Activated naive CD4-positive, alpha-beta T cell treated with anti-CD3 and anti-CD28 coated beads, Interleukin-2, amount 10 ng/mL, durations not matched to agents 7 days and 5 days (primary cell): ENCODE measurements around the gene CCT6A.
"Not testable (repeated sequence)": the region's sequence is repeated elsewhere in the genome, so short reads cannot be mapped to it uniquely, and the experiment has no call there.

ENCODE experiments used
- CTCF ChIA-PET: fragments of 350-600 bp; sonication (Branson Sonifier 250); formaldehyde crosslinking; loops from one replicate; lab custom pipeline; 2021; ENCODE audit warnings: antibody characterized with exemption; lab: Charles Lee
- DNase-seq: peaks from one replicate; pipeline ENCODE4 v3.0.0-alpha.2; 2020
- H3K27ac Mint-ChIP-seq: one replicate; pipeline ENCODE4 v1.8.0; 2021; ENCODE audit warnings: mild to moderate bottlenecking, moderate library complexity, mixed read lengths
- H3K27me3 Mint-ChIP-seq: one replicate; pipeline ENCODE4 v1.8.0; 2021; ENCODE audit warnings: mild to moderate bottlenecking, mixed read lengths
- H3K36me3 Mint-ChIP-seq: one replicate; pipeline ENCODE4 v1.8.0; 2021; ENCODE audit warnings: mixed read lengths
- H3K4me1 Mint-ChIP-seq: one replicate; pipeline ENCODE4 v1.8.0; 2021; ENCODE audit warnings: mixed read lengths
- H3K4me3 Mint-ChIP-seq: one replicate; pipeline ENCODE4 v1.8.0; 2021; ENCODE audit warnings: mild to moderate bottlenecking, moderate library complexity, mixed read lengths
- H3K9me3 Mint-ChIP-seq: one replicate; pipeline ENCODE4 v1.8.0; 2021; ENCODE audit warnings: mixed read lengths

The CCT6A gene

GRCh38 chr7:56066376-56066775, 14.8 kb downstream of the CCT6A start:
- CTCF ChIA-PET, result interaction anchor here (1.0 to 2.5 kb wide), 2 partner anchors 8 to 32 kb away, joined by 4 to 14 read pairs; no protein-coding TSS in a partner anchor
- H3K4me3 Mint-ChIP-seq, DNase-seq, H3K27ac Mint-ChIP-seq, H3K27me3 Mint-ChIP-seq, H3K9me3 Mint-ChIP-seq: not testable (repeated sequence)
- Mint-ChIP-seq H3K36me3 (peaks cover 41% of the 10 kb centered on the region), H3K4me1 (peaks cover 33% of the 10 kb centered on the region)

GRCh38 chr7:56074371-56074791, 22.8 kb downstream of the CCT6A start:
- peak; percentile 71 for DNase-seq
- Mint-ChIP-seq H3K9me3 (no peaks in the 10 kb centered on the region), H3K4me1 (peaks cover 5% of the 10 kb centered on the region), H3K36me3 (peaks cover 33% of the 10 kb centered on the region), H3K27ac (peak overlapping the region; percentile 33), H3K27me3 (no peaks in the 10 kb centered on the region), H3K4me3 (no peak overlapping the region)
- CTCF ChIA-PET, result interaction anchor here (0.7 to 3.8 kb wide), 17 partner anchors 9 to 550 kb away, joined by 3 to 41 read pairs (median 3); partner anchors contain the start of gene SUMF2

GRCh38 chr7:56077681-56078080, 26.1 kb downstream of the CCT6A start:
- no peak overlapping the region for H3K27ac Mint-ChIP-seq
- CTCF ChIA-PET, result interaction anchor here (1.5 kb wide), 1 partner anchor 13 kb away, joined by 3 read pairs; the partner anchor contains the start of gene SUMF2

GRCh38 chr7:56078196-56078595, 26.6 kb downstream of the CCT6A start:
- peaks cover 38% of the 10 kb centered on the region for H3K36me3 Mint-ChIP-seq

More at GRCh38 chr7:56077681-56078080, 26.1 kb downstream of the CCT6A start:
- H3K27me3 Mint-ChIP-seq, result no peaks in the 10 kb centered on the region
- peaks cover 5% of the 10 kb centered on the region for H3K4me1 Mint-ChIP-seq
- no peak overlapping the region for H3K4me3 Mint-ChIP-seq
- no peaks in the 10 kb centered on the region for H3K9me3 Mint-ChIP-seq
- peaks cover 42% of the 10 kb centered on the region for H3K36me3 Mint-ChIP-seq
- DNase-seq, result no peak

GRCh38 chr7:56079450-56080185, 28.1 kb downstream of the CCT6A start:
- no peak for DNase-seq
- CTCF ChIA-PET, result interaction anchor here (0.9 kb wide), 1 partner anchor 438 kb away, joined by 3 read pairs; no protein-coding TSS in a partner anchor
- Mint-ChIP-seq H3K27me3 (no peaks in the 10 kb centered on the region), H3K4me3 (no peak overlapping the region), H3K4me1 (no peaks in the 10 kb centered on the region), H3K27ac (no peak overlapping the region), H3K9me3 (no peaks in the 10 kb centered on the region), H3K36me3 (peaks cover 36% of the 10 kb centered on the region)

More at GRCh38 chr7:56078196-56078595, 26.6 kb downstream of the CCT6A start:
- CTCF ChIA-PET, result interaction anchor here (1.5 kb wide), 1 partner anchor 14 kb away, joined by 3 read pairs; the partner anchor contains the start of gene SUMF2
- peaks cover 5% of the 10 kb centered on the region for H3K4me1 Mint-ChIP-seq
- H3K4me3 Mint-ChIP-seq, result no peak overlapping the region
- no peaks in the 10 kb centered on the region for H3K9me3 Mint-ChIP-seq
- H3K27ac Mint-ChIP-seq, result no peak overlapping the region
- H3K27me3 Mint-ChIP-seq, result no peaks in the 10 kb centered on the region
- DNase-seq, result no peak

- H3K27ac Mint-ChIP-seq, CTCF ChIA-PET: not testable (repeated sequence)
Measured at GRCh38 chr7:56080726-56081435, 29.3 kb downstream of the CCT6A start.

GRCh38 chr7:56081626-56082340, 30.2 kb downstream of the CCT6A start:
- CTCF ChIA-PET, result no interaction called here
- Mint-ChIP-seq H3K27ac (no peak overlapping the region), H3K9me3 (no peaks in the 10 kb centered on the region)

More at GRCh38 chr7:56080726-56081435, 29.3 kb downstream of the CCT6A start:
- peaks cover 36% of the 10 kb centered on the region for H3K36me3 Mint-ChIP-seq
- not testable (repeated sequence) for H3K27me3 Mint-ChIP-seq, H3K9me3 Mint-ChIP-seq, H3K4me3 Mint-ChIP-seq, DNase-seq, H3K4me1 Mint-ChIP-seq

GRCh38 chr7:56083150-56083785, 31.7 kb downstream of the CCT6A start:
- H3K9me3 Mint-ChIP-seq, result no peaks in the 10 kb centered on the region
- no peak overlapping the region for H3K27ac Mint-ChIP-seq
- no peak overlapping the region for H3K4me3 Mint-ChIP-seq
- CTCF ChIA-PET, result interaction anchor here (2.8 kb wide), 1 partner anchor 9 kb away, joined by 10 read pairs; no protein-coding TSS in a partner anchor
- H3K27me3 Mint-ChIP-seq, result no peaks in the 10 kb centered on the region
- peaks cover 34% of the 10 kb centered on the region for H3K36me3 Mint-ChIP-seq
- DNase-seq, result no peak
- no peaks in the 10 kb centered on the region for H3K4me1 Mint-ChIP-seq

More at GRCh38 chr7:56081626-56082340, 30.2 kb downstream of the CCT6A start:
- Mint-ChIP-seq H3K4me1 (no peaks in the 10 kb centered on the region), H3K4me3 (no peak overlapping the region), H3K36me3 (peaks cover 34% of the 10 kb centered on the region), H3K27me3 (no peaks in the 10 kb centered on the region)
- DNase-seq, result peak; percentile 1

GRCh38 chr7:56086761-56087160, 35.2 kb downstream of the CCT6A start:
- Mint-ChIP-seq H3K4me1 (no peaks in the 10 kb centered on the region), H3K4me3 (no peak overlapping the region), H3K9me3 (no peaks in the 10 kb centered on the region), H3K27me3 (no peaks in the 10 kb centered on the region), H3K36me3 (peaks cover 15% of the 10 kb centered on the region), H3K27ac (no peak overlapping the region)
- CTCF ChIA-PET, result no interaction called here
- DNase-seq, result no peak

GRCh38 chr7:56087445-56087844, 35.9 kb downstream of the CCT6A start:
- H3K9me3 Mint-ChIP-seq, result no peaks in the 10 kb centered on the region
- peaks cover 10% of the 10 kb centered on the region for H3K36me3 Mint-ChIP-seq
- CTCF ChIA-PET, result no interaction called here
- no peak overlapping the region for H3K27ac Mint-ChIP-seq
- no peak for DNase-seq
- H3K4me1 Mint-ChIP-seq, result no peaks in the 10 kb centered on the region
- no peak overlapping the region for H3K4me3 Mint-ChIP-seq
- H3K27me3 Mint-ChIP-seq, result no peaks in the 10 kb centered on the region

- H3K4me1 Mint-ChIP-seq, result peaks cover 2% of the 10 kb centered on the region
- no peaks in the 10 kb centered on the region for H3K27me3 Mint-ChIP-seq
- no peak for DNase-seq
- no peak overlapping the region for H3K27ac Mint-ChIP-seq
- peaks cover 8% of the 10 kb centered on the region for H3K36me3 Mint-ChIP-seq
- no peaks in the 10 kb centered on the region for H3K9me3 Mint-ChIP-seq
- CTCF ChIA-PET, result no interaction called here
- H3K4me3 Mint-ChIP-seq, result no peak overlapping the region
Measured at GRCh38 chr7:56091591-56091990, 40.0 kb downstream of the CCT6A start.

GRCh38 chr7:56092388-56092787, 40.8 kb downstream of the CCT6A start:
- CTCF ChIA-PET, H3K27me3 Mint-ChIP-seq, H3K9me3 Mint-ChIP-seq, DNase-seq, H3K36me3 Mint-ChIP-seq, H3K27ac Mint-ChIP-seq, H3K4me3 Mint-ChIP-seq, H3K4me1 Mint-ChIP-seq: not testable (repeated sequence)

GRCh38 chr7:56092789-56093531, 41.4 kb downstream of the CCT6A start, which contains the start of gene PHKG1:
PHKG1 (minus strand) TSS chr7:56092952; CDS start chr7:56088941, 4,011 bp downstream.
- H3K27ac Mint-ChIP-seq, result no peak within 1 kb of the TSS
- CTCF ChIA-PET, result no interaction called here
- H3K36me3 Mint-ChIP-seq, result peaks cover 5% of the 10 kb centered on the region
- no peak within 1 kb of the TSS for H3K4me3 Mint-ChIP-seq
- no peaks in the 10 kb centered on the region for H3K9me3 Mint-ChIP-seq
- no peak for DNase-seq
- peaks cover 2% of the 10 kb centered on the region for H3K4me1 Mint-ChIP-seq
- no peaks in the 10 kb centered on the region for H3K27me3 Mint-ChIP-seq
